H7 (cell line): ENCODE measurements around the gene TMEM219. TPM values are rescaled to one million over a fixed set of nuclear protein-coding genes. Genes with fewer than 3 reads are reported as not detected.

Experiments used
- DNase-seq: peaks from one replicate; pipeline ENCODE4 v3.0.0; 2012
- H3K27me3 ChIP-seq: 2 replicates; pipeline ENCODE4 v1.6.0; 2011; ENCODE audit warnings: mild to moderate bottlenecking, low read length; ENCODE audit not compliant: control insufficient read depth, insufficient read depth
- H3K36me3 ChIP-seq: replicated peaks from 2 replicates; pipeline ENCODE4 v1.5.1; 2011; ENCODE audit warnings: low read length; ENCODE audit not compliant: control insufficient read depth, insufficient read depth
- H3K4me3 ChIP-seq: 2 replicates; pipeline ENCODE4 v1.5.1; 2011; ENCODE audit warnings: low read depth, mild to moderate bottlenecking, control low read depth, low read length, moderate library complexity; ENCODE audit not compliant: insufficient read depth
- total RNA-seq: library from RNA; depleted of rRNA; stranded (reverse); fragments of >200 nt; shearing (Covaris generic); gene quantifications from 2 replicates; pipeline ENCODE4 v1.2.3, GENCODE V29; 2014; rRNA removed

Gene TMEM219, protein sequence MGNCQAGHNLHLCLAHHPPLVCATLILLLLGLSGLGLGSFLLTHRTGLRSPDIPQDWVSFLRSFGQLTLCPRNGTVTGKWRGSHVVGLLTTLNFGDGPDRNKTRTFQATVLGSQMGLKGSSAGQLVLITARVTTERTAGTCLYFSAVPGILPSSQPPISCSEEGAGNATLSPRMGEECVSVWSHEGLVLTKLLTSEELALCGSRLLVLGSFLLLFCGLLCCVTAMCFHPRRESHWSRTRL
- 88.0 and 97.6 TPM in 2 replicates for total RNA-seq

DNA sequence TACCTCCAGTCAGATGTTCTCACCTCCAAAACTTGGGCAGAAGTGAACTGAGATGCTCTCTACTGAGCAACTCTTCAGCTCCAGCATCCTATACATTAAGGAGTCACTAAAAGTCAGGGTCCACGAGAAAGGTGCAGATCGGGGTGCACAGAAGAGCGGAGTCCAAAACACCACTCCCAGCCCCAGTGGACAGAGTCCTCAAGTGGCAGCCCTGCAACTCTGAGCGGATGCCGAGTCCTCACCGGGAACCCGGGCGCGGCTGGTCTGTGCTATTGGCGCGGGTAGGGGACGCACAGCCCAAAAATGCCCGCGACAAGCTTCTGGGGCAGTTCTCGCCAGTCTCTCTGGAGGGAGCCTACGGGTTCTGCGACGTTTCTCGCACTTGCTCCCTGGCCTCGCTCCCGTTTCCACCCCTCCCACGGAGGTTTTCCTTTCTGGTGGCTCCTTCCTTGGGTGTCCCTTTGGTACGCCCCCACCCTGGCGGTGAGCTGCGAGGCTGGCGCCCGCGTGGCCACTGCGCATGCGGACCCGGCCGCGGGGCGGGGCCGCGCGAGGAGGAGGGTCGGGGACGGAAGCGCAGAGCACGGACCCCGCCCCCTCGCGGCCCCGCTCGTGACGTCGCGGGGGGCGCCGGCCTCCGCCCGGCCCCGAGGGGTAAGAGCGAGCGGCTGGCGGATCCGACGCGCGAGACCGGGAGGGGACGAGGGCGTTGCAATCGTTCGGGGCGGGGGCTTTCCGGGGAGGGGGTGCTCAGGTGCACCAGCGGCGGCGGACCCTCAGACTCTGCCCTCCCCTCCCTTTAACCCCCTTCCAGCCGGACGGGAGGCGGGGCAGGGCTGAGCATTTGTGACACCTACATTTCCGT is at the start of gene TMEM219:
Gene TMEM219 (plus strand): TSS at position 601 of the 865 bp plus-strand sequence. CDS start 1,065 bp downstream, outside the sequence.
- Histone ChIP-seq H3K36me3 (no peaks in the 10 kb centered on the region), H3K27me3 (no peaks in the 10 kb centered on the region), H3K4me3 (peak within 1 kb of the TSS; percentile 80)
- DNase-seq: peak; percentile 99

DNA sequence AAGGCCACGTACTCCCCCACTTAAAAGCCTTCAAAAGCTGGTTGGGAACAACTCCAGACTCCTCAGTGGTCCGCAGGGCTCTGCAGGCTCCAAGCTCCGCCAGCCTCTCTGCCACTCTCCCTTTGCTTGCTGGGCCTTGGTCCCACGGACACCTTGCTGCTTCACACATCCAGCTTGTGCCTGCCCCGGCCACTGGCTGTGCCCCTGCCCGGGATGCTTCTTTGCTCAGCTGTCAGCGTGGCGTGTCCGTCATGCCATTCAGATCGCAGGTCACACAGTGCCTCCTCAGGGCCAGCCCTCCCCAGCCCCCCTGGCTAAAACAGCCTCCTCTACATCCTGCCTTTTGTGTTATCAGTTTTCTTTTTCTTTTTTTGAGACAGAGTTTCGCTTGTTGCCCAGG is 49.8 kb upstream of the TMEM219 start:
- Histone ChIP-seq H3K27me3 (no peaks in the 10 kb centered on the region), H3K4me3 (no peak overlapping the region), H3K36me3 (no peaks in the 10 kb centered on the region; the same call in 1 of the 2 replicates)
- DNase-seq: peak; percentile 36

DNA sequence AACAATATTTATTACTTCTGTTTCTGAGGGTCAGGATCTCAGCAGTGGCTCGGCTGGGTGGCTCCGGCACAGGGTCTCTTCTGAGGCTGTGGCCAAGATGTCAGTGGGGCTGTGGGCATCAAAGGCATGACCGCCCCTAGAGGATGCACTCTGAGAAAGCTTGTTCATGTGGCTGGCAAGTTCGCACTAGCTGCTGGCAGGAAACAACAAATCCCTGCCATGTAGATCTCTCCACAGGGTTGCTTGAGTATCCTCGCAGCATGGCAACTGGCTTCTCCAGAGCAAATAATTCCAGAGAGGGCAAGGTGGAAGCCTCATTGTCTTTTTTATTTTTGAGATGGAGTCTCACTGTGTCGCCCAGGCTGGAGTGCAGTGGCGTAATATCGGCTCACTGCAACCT is 48.4 kb upstream of the TMEM219 start:
- no peak for DNase-seq
- Histone ChIP-seq H3K4me3 (no peak overlapping the region), H3K36me3 (no peaks in the 10 kb centered on the region; the same call in none of the 2 replicates), H3K27me3 (no peaks in the 10 kb centered on the region)

DNA sequence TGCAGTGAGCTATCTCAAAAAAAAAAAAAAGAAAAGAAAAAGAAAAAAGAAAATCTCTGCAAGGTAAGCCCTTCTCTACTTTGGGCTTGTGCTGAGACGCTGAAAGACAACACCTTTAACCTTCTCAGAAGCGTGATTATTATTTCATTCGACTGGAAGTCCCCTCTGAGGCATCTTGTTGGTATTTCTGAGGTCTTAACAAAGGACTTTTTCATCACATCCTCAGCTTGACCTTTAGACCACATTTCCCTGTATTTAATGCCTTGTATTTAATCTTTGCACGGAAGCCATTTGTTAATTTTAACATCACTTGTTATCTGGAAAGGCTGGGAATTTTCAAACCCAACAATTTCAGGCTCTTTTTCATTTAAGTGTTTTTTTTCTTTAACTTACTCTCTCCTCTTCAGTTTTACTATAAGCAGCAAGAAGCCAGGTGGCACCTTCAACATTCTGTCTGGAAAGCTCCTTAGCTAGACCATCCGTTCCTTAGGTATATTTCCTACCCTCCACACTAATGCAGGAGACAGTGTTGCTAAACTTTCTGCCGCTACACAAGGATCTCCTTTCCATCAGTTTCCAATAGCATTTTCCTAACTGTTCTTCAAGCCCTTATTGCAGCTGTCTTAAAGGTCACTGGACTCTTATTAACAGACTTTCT is 46.2 kb upstream of the TMEM219 start:
- no peak for DNase-seq
- Histone ChIP-seq H3K4me3 (no peak overlapping the region), H3K36me3 (no peaks in the 10 kb centered on the region; the same call in none of the 2 replicates), H3K27me3 (no peaks in the 10 kb centered on the region)

DNA sequence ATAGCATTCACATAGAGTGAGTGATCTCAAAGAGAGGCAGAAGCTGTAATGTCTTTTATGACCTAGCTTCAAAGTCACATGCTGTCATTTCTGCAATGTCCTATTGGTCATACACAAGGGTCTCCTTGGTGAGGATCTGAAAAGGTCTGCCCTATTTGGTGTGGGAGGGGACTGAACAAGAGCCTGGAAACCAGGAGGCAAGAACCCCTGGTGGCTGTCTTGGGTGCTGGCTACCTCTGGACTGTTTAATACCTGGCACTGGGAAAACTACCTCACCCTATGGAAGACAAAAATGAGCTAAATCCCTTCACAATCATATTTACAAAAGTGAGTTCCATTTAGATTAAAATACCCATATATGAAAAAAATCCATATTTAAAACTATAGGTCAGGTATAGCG is 44.9 kb upstream of the TMEM219 start:
- H3K4me3 ChIP-seq: no peak overlapping the region
- H3K27me3 ChIP-seq: no peaks in the 10 kb centered on the region
- H3K36me3 ChIP-seq: peaks cover 2% of the 10 kb centered on the region
- no peak for DNase-seq

DNA sequence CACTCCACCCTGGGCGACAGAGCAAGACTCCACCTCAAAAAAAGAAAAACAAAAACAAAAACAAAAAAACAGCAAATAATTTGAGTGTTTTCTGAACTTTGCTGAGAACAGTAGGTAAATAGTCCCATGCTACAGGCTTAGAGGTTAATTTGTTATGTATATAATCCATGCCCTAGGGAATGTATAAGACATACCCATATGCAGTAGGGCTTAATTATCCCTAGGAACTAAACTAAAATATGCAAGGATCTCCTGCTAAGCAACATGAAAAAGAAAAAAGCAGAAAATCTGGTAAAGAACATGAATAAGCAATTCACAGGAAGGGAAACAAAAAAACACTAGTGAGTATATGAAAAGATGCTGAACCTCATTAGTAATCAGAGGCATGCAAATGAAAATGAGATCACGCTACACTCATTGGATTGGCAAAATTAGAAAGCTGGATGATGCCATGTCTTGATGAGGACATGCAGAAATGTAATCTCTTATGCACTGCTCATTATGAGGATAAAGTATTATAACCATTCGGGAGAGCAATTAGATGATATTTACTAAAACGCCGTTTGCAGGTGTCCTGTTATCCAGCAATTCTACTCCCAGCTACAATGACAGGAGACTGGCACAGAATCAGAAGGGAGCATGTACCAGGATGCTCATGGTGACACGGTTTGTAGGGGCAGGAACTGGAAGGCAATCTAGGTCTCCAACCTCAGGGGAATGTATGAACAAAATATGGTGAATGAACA is 41.4 kb upstream of the TMEM219 start:
- H3K27me3 ChIP-seq: no peaks in the 10 kb centered on the region
- DNase-seq: no peak
- H3K36me3 ChIP-seq: peaks cover 3% of the 10 kb centered on the region

DNA sequence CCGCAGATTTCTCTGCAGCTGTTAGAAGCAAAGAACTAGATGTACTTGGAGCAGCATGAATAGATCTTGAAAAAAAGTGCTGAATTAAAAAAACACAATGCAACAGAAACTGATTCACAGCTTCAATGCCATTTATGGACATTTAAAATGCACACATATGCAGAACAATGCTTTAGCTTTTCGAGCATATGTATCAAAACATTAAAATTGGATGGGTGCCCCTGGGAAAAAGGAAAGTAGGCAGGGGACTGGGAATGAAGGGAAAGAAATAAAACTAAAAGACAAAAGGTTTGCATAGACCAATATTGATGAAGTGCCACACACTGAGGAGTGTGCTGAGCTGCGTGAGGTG is 40.9 kb upstream of the TMEM219 start:
- H3K36me3 ChIP-seq: peaks cover 3% of the 10 kb centered on the region
- no peak for DNase-seq
- no peak overlapping the region for H3K4me3 ChIP-seq
- H3K27me3 ChIP-seq: no peaks in the 10 kb centered on the region

More for the DNA sequence above, 41.4 kb upstream of the TMEM219 start:
- no peak overlapping the region for H3K4me3 ChIP-seq

DNA sequence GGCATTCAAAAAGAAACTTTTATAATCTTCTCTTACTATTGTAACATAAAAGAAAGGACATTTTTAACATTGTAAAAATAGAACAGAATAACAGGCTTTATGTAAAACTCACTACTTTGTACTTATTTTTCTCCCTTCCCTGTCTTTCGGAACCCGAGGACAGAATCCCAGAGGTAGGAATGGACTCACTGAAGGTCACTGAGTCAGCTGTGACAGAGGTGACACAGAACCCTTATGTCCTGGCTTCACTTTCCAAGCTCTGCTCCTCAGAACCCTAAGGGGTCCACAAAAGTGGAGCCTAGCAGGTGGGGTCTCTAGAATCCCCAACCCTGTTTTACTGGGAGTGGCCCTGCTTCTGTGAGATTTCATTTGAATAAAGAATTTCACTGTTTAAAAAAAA is 39.6 kb upstream of the TMEM219 start:
- Histone ChIP-seq H3K27me3 (no peaks in the 10 kb centered on the region), H3K4me3 (no peak overlapping the region), H3K36me3 (peaks cover 3% of the 10 kb centered on the region)
- no peak for DNase-seq

DNA sequence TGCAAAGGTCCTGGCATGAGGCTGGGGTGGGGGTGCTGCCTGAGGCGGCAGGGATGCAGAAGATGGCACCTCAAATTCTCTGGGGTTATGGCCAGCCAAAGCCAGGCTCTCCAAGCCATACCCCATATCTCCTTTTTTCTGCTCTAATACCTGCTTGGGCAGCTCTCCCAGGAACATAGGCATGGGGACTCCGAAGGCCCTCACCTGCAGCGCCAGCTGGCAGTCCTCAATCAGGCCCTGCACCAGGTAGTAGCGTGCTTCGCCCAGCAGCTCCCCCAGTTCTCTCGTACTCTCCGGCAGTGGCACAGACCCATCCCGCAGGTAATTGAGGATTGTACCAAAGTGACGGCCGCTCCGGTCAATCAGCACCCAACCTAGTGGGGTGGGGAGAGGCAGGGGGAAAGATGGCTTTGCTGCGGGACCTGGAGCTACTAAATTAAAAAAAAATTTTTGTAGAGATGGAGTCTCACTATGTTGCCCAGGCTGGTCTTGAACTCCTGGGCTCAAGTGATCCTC is 38.8 kb upstream of the TMEM219 start:
- DNase-seq: no peak
- Histone ChIP-seq H3K36me3 (peaks cover 3% of the 10 kb centered on the region), H3K4me3 (no peak overlapping the region), H3K27me3 (no peaks in the 10 kb centered on the region)

DNA sequence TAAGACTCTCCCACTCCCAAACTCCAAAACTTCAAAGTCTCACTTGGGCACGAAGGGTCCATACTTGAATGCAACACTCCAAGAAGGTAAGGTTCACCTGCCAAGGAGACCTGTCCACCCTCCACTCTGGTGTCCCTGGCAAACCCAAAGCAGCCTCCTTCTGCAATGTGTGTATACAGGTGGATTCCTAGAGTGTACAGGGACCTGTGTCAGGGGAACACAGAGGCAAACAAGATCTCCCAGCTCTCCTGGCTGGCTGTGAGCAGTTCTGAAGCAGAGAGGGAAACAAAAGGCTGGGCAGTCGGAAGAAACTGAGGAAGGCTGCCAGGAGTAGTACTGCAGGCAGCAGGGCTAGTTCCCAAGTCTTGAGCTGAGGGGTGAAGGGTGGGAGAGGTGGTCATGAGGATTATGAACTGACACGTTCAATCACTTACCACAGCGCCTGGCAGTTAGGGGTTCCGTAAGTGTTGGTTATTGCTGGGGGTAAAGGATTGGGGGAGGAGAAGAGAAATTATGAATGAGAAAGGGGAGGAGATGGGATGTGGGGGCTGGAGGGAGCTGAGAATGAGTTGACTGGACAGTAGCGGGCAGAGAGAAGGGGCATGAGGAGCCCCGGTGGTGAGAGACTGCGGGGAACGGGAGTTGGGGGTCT is 36.6 kb upstream of the TMEM219 start:
- H3K4me3 ChIP-seq: peak overlapping the region; percentile 96
- DNase-seq: peak; percentile 33
- H3K27me3 ChIP-seq: no peaks in the 10 kb centered on the region
- H3K36me3 ChIP-seq: peaks cover 3% of the 10 kb centered on the region; the same call in 1 of the 2 replicates

DNA sequence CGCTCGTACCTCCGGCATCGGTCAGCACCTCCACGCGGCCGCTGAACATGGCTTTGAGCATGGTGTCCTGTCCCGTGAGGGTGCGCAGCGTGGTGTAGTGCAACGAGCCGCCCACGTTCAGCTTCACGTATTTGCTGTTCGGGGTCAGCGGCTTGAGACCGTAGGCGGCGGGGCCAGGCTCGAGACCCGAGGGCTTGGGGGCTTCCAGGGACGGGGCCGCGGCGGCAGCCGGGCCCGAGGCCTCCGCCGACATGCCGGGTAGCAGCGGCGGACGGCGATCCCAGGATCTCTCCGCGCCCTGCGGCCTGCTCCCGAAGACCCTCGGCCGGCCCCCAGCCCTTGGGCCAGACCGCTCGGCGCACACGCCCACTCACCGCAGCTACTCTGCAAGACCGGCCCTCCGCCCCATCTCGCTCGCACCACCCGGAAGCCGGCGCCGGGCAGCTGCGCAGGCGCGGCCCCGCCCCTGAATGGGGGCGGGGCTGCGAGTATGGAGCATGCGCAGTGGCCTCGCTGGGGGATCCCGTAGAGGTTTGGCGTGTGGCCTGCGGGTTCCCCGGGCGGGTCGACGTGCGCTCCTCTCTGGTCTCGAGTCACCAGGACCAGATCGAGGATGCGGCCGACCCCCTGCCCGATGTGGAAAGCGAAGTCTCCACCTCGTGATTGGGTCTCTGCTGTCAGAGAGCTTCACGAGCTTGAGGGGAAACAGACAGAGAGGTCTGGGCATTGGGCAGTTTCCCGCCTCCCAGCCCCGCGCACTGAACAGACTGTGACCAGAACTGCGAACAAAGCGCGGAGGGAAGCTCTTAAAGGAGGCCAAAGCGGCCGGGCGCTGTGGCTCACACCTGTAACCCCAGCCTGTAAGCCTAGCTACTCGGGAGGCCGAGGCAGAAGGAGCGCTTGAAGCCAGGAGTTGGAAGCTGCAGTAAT is 35.8 kb upstream of the TMEM219 start, which contains the start of gene KCTD13:
Gene KCTD13 (minus strand): TSS at position 446 of the 930 bp plus-strand sequence. CDS start 193 bp downstream, at position 253.
- H3K27me3 ChIP-seq: no peaks in the 10 kb centered on the region
- peaks cover 3% of the 10 kb centered on the region; the same call in 1 of the 2 replicates for H3K36me3 ChIP-seq
- DNase-seq: peak; percentile 99
- peak within 1 kb of the TSS; percentile 96 for H3K4me3 ChIP-seq

DNA sequence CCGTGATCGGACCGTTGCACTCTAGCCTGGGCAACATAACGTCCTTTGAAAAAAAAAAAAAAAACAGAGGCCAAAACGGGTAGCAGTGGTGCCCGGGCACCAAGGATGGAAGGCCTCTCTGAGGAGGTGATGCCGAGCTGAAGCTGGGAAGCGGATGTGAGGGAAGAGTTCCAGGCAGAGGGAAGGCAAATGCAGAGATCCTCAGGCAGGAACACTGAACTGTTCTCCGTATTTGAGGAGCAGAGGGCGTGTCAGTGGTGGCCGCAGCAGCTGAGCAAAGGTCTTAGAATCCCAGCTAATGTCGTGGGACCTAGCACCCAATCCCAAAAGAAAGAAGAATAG is 35.2 kb upstream of the TMEM219 start:
- H3K36me3 ChIP-seq: peaks cover 1% of the 10 kb centered on the region; the same call in 1 of the 2 replicates
- H3K4me3 ChIP-seq: peak overlapping the region; percentile 96
- DNase-seq: peak; percentile 47
- no peaks in the 10 kb centered on the region for H3K27me3 ChIP-seq
